ENCODE measurements around the gene PXDN. TPM values are rescaled to one million over a fixed set of nuclear protein-coding genes. Genes with fewer than 3 reads are reported as not detected.

PXDN gene
- total and polyA plus RNA-seq, 9 of the 15 experiments (the other 6 are each of a cell fraction or from before 2014, with no cell fraction given), result 0.49 TPM; not detected in 8

DNA sequence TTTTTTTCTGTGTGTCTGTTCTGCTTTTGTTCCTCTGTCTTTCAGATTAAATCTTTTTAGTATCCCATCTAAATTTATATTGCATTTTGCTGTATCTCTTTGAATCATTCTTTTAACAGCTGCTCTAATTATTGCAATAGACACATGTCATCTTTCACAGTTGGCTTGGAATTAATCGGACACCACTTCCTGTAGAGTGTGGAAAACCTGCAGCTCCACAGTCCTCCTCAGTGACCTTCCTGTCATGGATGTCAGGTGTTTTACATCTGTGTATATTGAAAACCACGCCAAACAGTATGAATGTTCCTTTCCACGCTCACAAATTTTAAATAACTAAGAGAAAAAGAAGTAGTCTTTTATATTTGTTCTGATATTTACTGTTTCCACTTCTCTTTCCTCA lies 135.3 kb downstream of the PXDN start:
- TF ChIP-seq E2F6 (IDR thresholded peaks at IDR 0.05; ENCODE audit: borderline replicate concordance in 1 of 2, extremely low read depth in 1 of 2, insufficient read depth in 1 of 2, insufficient read length in 1 of 2, low read depth in 1 of 2, low read length in 1 of 2, poor library complexity in 1 of 2, severe bottlenecking in 1 of 2), result no peak
- FAIRE-seq, result no peak
- CTCF ChIA-PET (ENCODE audit: low intra/inter-chr PET ratio), result no interaction called here
- no peaks in the 10 kb centered on the region for H3K79me2 ChIP-seq (ENCODE audit: control insufficient read depth, insufficient read depth, low read length)
- H3K4me2 ChIP-seq (ENCODE audit: insufficient read depth, low read length), result no peak overlapping the region
- H3K27me3 ChIP-seq (ENCODE audit: control insufficient read depth in 2 of 2, insufficient read depth in 2 of 2, low read length in 2 of 2), result peaks cover 2 to 39% of the 10 kb centered on the region in 2 experiments; a peak in 3 of 5 replicates
- H3K9me3 ChIP-seq (replicated peaks; ENCODE audit: control insufficient read depth, insufficient read depth, low read depth, low read length), result no peaks in the 10 kb centered on the region
- no peak for DNase-seq (ENCODE audit: extremely low read depth in 1 of 4, low spot score in 3 of 4)
- H3K27ac ChIP-seq (ENCODE audit: extremely low read depth, low read depth, low read length), result no peak overlapping the region
- ATAC-seq, result no peak
- H3K9me1 ChIP-seq (ENCODE audit: control insufficient read depth, insufficient read depth, low read length), result no peaks in the 10 kb centered on the region
- POLR2A ChIA-PET, result no interaction called here
- peaks cover 0 to 7% of the 10 kb centered on the region in 2 experiments; a peak in 1 of 5 replicates for H3K4me1 ChIP-seq (replicated peaks in 1 of 2; ENCODE audit: control insufficient read depth in 2 of 2, insufficient read depth in 2 of 2, low read length in 2 of 2)
- intact Hi-C loops (cut with micrococcal nuclease), result no loop called here
- no peak overlapping the region for H2AFZ ChIP-seq (ENCODE audit: low read depth, low read length)
- BruUV-seq (replicated peaks), result no TSS peak
- H3K36me3 ChIP-seq (ENCODE audit: control insufficient read depth, insufficient read depth, low read length), result no peaks in the 10 kb centered on the region
- 0% methylated on average over 3 of the region's 3 CpGs for WGBS (ENCODE audit: insufficient coverage, low coverage, missing lambda C conversion rate)
- no peak overlapping the region for H3K9ac ChIP-seq (ENCODE audit: insufficient read depth in 1 of 2, low read depth in 2 of 2, low read length in 2 of 2)
- in situ Hi-C loops (cut with MboI), result no loop called here
- H4K20me1 ChIP-seq (replicated peaks; ENCODE audit: control insufficient read depth, insufficient read depth, low read length), result no peaks in the 10 kb centered on the region; the same call in 1 of the 2 replicates
- H3K4me3 ChIP-seq, result no peak overlapping the region

DNA sequence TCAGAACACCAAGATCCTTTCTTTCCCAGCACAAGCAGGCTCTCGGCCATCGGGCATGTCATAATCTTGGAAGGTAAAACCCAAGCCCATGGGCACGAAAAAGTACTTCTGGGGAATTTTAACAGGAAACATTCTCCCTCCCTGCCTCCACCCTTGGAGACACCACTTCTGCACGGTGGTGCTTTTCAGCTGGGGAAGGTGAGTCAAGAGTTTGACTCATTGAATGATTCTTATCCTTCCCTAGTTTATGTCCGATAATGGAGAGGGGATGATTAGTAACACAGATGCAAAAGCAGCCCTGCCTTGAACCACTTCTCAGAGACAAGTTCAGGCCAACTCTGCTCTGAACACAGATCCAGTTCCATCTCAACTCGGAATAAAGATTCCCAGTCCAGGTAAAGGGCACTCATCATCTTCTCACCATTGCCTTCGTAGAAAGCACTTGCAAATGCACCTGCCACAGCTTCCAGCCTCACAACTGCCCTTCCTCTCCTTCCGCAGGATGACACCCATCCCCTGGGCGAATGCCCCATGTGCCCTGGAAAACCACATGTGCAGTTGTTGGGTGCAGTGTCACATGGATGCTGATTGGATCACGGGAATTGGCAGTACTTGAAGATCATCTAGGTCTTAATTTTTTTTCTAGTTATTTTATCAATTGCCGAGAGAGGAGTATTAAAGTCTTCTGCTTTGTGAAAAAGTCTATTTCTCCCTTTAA lies 136.2 kb downstream of the PXDN start:
- WGBS (ENCODE audit: insufficient coverage, low coverage, missing lambda C conversion rate), result under 1% methylated on average over 11 of the region's 11 CpGs
- TF ChIP-seq RREB1 (CRISPR knock-in tag; IDR thresholded peaks at IDR 0.05), result no peak
- TF ChIP-seq TGIF2 (CRISPR knock-in tag; IDR thresholded peaks at IDR 0.05), result no peak
- TF ChIP-seq TEAD2 (tag; IDR thresholded peaks at IDR 0.05), result no peak
- TF ChIP-seq ELK3 (CRISPR knock-in tag; IDR thresholded peaks at IDR 0.05), result no peak

More for the DNA sequence above, 136.2 kb downstream of the PXDN start:
- in situ Hi-C loops (cut with MboI), result no loop called here
- peaks cover under 1% of the 10 kb centered on the region for H3K9me1 ChIP-seq (ENCODE audit: control insufficient read depth, insufficient read depth, low read length)
- peaks cover 2 to 46% of the 10 kb centered on the region in 2 experiments; a peak in 3 of 5 replicates for H3K27me3 ChIP-seq (ENCODE audit: control insufficient read depth in 2 of 2, insufficient read depth in 2 of 2, low read length in 2 of 2)
- H4K20me1 ChIP-seq (replicated peaks; ENCODE audit: control insufficient read depth, insufficient read depth, low read length), result no peaks in the 10 kb centered on the region; the same call in 1 of the 2 replicates
- intact Hi-C loops (cut with micrococcal nuclease), result no loop called here
- no peak for FAIRE-seq
- H3K4me1 ChIP-seq (replicated peaks in 1 of 2; ENCODE audit: control insufficient read depth in 2 of 2, insufficient read depth in 2 of 2, low read length in 2 of 2), result peaks cover 0 to 7% of the 10 kb centered on the region in 2 experiments; a peak in 1 of 5 replicates
- no TSS peak for BruUV-seq (replicated peaks)
- no peak overlapping the region for H3K27ac ChIP-seq (ENCODE audit: extremely low read depth, low read depth, low read length)
- no peaks in the 10 kb centered on the region for H3K9me3 ChIP-seq (replicated peaks; ENCODE audit: control insufficient read depth, insufficient read depth, low read depth, low read length)
- no peak overlapping the region for H3K4me2 ChIP-seq (ENCODE audit: insufficient read depth, low read length)
- no peaks in the 10 kb centered on the region for H3K36me3 ChIP-seq (ENCODE audit: control insufficient read depth, insufficient read depth, low read length)
- no peak overlapping the region for H3K9ac ChIP-seq (ENCODE audit: insufficient read depth in 1 of 2, low read depth in 2 of 2, low read length in 2 of 2)
- ATAC-seq, result no peak
- CTCF ChIA-PET (ENCODE audit: low intra/inter-chr PET ratio), result no interaction called here
- H3K79me2 ChIP-seq (ENCODE audit: control insufficient read depth, insufficient read depth, low read length), result no peaks in the 10 kb centered on the region
- H2AFZ ChIP-seq (ENCODE audit: low read depth, low read length), result no peak overlapping the region
- no peak overlapping the region for H3K4me3 ChIP-seq
- POLR2A ChIA-PET, result no interaction called here
- DNase-seq (ENCODE audit: extremely low read depth in 1 of 4, low spot score in 3 of 4), result no peak

Data from K562 (cell line).